Hepatic stellate cell (primary cell): ENCODE measurements around the gene DCTN2.
"Not testable (repeated sequence)": the region's sequence is repeated elsewhere in the genome, so short reads cannot be mapped to it uniquely, and the experiment has no call there.

Experiments used
- DNase-seq: peaks from one replicate; pipeline ENCODE4 v3.0.0; 2011; ENCODE audit warnings: low spot score

Gene DCTN2

GRCh38 chr12:57515408-57515933 lies 31.5 kb downstream of the DCTN2 start:
- DNase-seq = no peak

GRCh38 chr12:57514720-57515407 lies 32.1 kb downstream of the DCTN2 start:
- DNase-seq = no peak

GRCh38 chr12:57514246-57514645 lies 32.7 kb downstream of the DCTN2 start:
- DNase-seq = not testable (repeated sequence)

GRCh38 chr12:57513677-57514076 lies 33.3 kb downstream of the DCTN2 start:
- not testable (repeated sequence) for DNase-seq

GRCh38 chr12:57513266-57513665 lies 33.7 kb downstream of the DCTN2 start:
- DNase-seq = no peak

- DNase-seq = no peak
These were observed 34.3 kb downstream of the DCTN2 start for GRCh38 chr12:57512665-57513064.

- no peak for DNase-seq
These were observed 35.2 kb downstream of the DCTN2 start for GRCh38 chr12:57511588-57512325.

GRCh38 chr12:57511161-57511560 lies 35.8 kb downstream of the DCTN2 start:
- DNase-seq = no peak

GRCh38 chr12:57507796-57508195 lies 39.2 kb downstream of the DCTN2 start:
- not testable (repeated sequence) for DNase-seq

GRCh38 chr12:57506541-57506940 lies 40.5 kb downstream of the DCTN2 start:
- DNase-seq = not testable (repeated sequence)

- DNase-seq = not testable (repeated sequence)
These were observed 44.6 kb downstream of the DCTN2 start for GRCh38 chr12:57502311-57502969.

GRCh38 chr12:57500213-57500612 lies 46.8 kb downstream of the DCTN2 start:
- no peak for DNase-seq

GRCh38 chr12:57498571-57498970 lies 48.4 kb downstream of the DCTN2 start:
- DNase-seq = no peak

- DNase-seq = no peak
These were observed 48.9 kb downstream of the DCTN2 start for GRCh38 chr12:57498132-57498502.

GRCh38 chr12:57497223-57498131 lies 49.5 kb downstream of the DCTN2 start:
- DNase-seq = no peak

GRCh38 chr12:57496822-57497221 lies 50.2 kb downstream of the DCTN2 start:
- DNase-seq = no peak

- not testable (repeated sequence) for DNase-seq
These were observed 51.8 kb downstream of the DCTN2 start for GRCh38 chr12:57495051-57495701.

- DNase-seq = no peak
These were observed 55.4 kb downstream of the DCTN2 start for GRCh38 chr12:57491393-57492280.

- no peak for DNase-seq
These were observed 56.9 kb downstream of the DCTN2 start for GRCh38 chr12:57490126-57490525.

GRCh38 chr12:57489157-57489641 lies 57.8 kb downstream of the DCTN2 start:
- no peak for DNase-seq
